GM19452 (cell line): ENCODE results near the gene DGKI.

ENCODE experiments used
- ATAC-seq: cut with Tn5 transposase; IDR thresholded peaks from one replicate; pipeline ENCODE4 v1.9.1; 2021; ENCODE audit not compliant: unreplicated experiment

Gene DGKI

DNA sequence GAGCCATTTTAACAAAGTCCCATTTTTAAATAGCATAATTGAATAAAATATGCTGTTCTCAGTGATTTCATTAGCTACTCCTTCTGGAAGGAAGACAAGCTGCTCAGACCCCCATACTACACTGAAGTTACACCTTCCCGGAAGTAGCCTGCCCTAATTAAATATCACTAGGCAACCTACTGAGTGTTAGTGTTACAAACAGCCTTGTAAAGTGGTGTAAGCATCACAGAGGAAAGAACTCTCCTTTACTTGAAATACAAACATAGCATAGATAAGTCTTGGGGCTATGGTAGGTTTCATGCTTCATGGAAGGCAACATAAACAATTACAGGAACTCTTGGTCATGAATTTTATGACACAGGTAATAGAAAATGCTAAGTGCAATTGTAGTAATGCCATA is 459.8 kb downstream of the DGKI start:
- ATAC-seq: no peak

- no peak for ATAC-seq
These were observed 465.7 kb downstream of the DGKI start for GRCh38 chr7:137381045-137381444.

DNA sequence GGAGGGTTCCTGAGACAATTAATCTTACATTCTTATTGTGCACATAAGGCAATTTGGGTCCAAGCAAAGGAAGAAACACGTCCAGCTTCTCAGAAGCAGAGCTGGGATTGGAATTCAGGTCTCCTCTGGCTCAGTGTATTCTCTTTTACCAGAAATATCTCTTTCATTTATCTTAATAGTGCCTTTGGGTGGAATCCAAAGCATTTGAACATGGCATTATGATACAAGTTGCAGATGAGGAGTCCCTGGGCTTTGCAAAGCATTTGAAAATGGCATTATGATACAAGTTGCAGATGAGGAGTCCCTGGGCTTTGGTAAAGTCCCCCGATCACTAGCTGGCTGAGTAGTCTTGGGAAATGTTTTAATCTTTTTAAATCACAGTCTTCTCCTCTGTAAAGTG is 473.3 kb downstream of the DGKI start:
- no peak for ATAC-seq

- ATAC-seq: no peak
These were observed 475.2 kb downstream of the DGKI start for GRCh38 chr7:137371616-137372015.

- ATAC-seq: no peak
These were observed 479.8 kb downstream of the DGKI start for GRCh38 chr7:137366995-137367394.

DNA sequence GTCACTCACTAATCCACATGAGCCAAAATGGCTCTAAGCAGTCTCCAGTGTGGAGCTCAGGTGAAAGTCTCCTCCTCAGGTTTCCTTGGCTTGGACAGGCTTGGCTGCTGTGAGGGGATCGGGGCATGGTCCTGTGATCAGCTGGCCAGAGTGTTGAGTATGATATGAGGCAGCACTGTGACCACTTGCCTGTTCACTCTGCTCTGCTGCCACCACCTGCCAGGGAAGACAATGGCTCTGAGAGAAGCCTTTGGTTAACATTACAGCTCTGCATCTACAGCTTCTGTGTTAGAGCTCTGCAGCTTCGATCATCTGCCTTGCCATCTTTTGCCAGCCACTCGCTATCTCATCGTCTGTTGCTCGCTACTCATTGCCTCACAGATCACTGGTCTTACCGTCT is 483.1 kb downstream of the DGKI start:
- no peak for ATAC-seq

GRCh38 chr7:137360087-137360679 is 486.6 kb downstream of the DGKI start:
- no peak for ATAC-seq

DNA sequence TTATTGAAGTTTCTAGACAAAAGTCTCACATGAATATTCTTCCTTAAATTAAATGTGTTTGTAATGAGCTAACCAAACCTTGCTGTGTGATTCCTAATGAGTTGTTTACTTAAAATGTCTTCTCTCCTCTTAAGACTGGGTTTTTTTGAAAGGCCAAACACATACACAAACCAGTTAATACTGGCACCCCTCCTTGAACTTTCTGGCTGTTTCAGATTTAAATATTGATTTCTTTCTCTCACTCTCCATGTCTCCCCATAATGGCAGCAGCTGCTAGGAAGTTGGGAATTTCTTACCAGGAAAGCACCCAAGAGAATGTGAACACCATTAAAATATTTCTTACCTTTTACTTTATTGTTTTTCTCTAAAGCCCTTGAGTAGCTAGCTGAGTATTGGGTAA is 491.8 kb downstream of the DGKI start:
- ATAC-seq: no peak

DNA sequence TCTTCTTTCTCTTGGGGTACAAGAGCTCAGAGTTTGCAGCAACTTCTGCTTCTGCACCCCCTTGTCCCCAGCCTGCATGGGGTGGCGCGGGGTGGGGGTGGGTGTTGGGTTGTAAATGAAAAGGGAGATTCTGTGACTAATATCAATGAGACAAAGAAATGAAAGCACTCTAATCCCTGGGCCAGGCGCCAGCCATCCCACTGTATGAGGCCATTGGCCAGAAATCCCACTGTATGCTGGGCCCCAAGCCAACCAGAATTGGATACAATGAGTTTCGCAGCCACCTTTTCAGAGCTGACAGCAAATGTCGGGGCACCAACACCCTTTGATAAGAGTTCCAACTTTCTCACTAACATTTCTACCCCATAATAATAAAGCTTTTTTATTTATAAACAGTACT is 492.4 kb downstream of the DGKI start:
- no peak for ATAC-seq

DNA sequence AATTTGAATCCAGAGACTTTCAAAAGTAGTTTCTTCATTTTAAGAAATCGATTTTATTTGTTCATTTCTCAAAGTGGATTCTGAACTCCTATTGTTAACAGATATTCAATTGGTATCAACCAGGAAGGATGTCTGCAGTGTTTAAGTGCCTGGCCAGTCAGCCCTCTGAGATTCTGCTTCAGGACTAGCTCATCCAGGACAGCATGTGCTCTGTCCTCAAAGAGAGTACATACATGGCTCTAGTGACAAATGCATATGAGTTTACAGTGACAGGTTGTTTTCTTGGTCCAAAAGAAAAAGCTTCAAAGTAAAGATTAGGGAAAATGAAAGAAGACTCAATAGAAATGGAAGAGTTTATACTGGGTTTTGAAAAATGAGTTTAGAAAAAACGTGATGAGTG is 494.8 kb downstream of the DGKI start:
- ATAC-seq: no peak

- no peak for ATAC-seq
These were observed 500.9 kb downstream of the DGKI start for GRCh38 chr7:137345799-137346449.

DNA sequence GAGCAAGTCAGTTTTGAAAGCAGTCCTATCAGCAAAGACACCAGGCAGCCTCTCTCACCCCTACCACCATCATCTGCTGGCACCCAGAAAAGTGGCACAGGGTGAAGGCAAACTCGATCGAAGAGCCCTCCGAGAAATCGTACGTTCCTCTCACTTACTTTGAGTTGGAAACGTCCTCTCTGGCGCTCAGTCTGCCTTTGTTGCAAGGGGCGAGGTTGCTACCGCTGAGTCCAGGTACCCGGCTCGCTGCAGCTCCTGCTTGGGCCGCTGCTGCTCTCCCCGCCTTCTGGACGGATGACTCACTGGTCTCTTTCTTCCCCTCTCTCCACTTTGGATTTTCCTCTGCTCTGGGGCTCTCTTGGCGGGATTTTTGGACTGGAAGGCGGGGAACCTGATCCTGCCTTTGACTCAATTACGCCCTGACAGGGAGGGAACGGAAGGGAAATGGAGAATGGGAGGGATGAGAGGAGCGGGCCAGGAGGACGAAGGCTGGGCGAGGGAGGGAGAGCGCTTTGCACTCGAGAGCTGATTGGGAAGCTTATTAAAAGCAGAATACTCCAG is 503.4 kb downstream of the DGKI start, which contains the start of gene PTN:
Gene PTN (minus strand): TSS at position 453 of the 561 bp plus-strand sequence. CDS start 88,760 bp downstream, outside the sequence.
- ATAC-seq: no peak

DNA sequence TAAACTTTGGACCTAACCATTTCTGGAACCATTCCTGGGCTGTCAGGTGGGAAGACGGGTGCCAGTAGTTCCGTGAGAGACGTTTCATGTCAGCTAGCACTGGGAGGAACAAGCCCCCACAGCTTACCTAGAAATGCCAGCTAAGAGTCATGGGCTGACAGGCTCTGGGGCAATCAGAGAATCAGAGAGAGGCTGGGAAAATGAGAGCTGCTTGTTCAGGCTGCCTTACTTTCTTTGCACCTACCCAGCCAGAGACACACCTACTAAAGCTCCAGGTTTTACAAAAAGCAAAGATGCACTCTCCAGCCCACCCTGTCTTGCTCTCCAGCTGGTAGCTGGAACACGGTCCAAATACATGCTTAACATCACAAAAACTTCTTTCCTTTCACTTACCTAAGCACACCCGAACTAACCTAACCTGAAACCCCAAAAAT is 503.9 kb downstream of the DGKI start:
- no peak for ATAC-seq

DNA sequence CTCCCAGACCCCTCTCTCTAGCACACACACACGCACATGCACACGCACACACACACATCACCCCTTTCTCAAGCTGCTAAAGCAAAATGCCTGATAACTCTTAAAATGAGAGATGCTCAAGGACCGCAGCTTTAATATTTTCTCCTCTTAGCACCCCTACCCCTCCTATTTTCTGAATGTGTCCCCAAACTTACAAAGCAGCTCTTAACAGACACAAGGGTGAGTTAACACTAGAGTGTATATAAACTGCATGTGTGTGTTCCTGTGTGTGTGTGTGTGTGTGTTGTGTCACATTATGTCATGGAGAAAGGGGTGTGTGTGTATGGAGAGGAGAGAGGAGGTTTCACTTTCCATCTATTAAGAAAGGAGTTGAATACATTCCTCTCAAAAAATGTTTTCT is 504.5 kb downstream of the DGKI start:
- no peak for ATAC-seq

DNA sequence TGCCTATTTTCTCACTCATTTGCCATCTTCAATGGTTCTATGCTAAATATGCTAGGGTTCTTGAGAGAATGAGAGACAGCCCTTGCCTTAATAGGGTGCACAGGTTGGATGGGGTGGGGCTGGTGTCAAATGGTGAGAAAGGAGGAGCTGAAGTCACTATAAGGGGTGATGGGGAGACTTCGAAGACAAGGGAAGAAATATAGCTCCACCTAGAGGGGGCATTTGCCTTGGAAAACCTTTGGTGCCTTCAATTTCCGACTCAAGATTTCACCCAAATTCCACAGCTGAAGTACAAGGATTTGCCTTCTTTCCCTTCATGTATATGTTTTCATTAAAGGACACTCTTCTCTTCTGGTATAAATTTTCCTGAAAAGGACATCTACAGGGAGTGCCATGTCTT is 508.9 kb downstream of the DGKI start:
- no peak for ATAC-seq

GRCh38 chr7:137335814-137336213 is 511.0 kb downstream of the DGKI start:
- ATAC-seq: no peak

DNA sequence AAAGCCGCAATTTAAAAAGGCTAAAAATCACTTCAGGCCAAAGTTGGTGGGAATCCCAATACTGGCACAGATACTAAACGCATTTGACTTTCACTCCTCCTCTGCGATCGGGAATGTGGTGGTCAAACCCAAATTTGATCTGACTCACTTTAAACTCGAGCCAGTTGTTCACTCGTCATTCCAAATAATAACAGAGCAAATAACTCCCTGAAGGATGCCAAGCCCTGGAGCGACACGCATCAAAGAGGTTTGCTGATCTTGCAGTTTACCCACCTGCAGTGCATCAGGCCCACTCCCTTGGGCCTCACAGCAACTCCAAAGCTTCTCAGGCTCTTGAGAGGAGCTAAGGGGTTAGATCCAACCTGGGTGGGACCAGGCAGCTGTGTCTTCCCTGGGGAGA is 515.4 kb downstream of the DGKI start:
- ATAC-seq: no peak
